NCI-H2227 (cell line): ENCODE results near the gene RAB2B.

Experiments
- DNase-seq: peaks from one replicate; lab custom pipeline; 2025; ENCODE audit not compliant: unreplicated experiment; lab: John Stamatoyannopoulos, UW

The RAB2B gene

DNA sequence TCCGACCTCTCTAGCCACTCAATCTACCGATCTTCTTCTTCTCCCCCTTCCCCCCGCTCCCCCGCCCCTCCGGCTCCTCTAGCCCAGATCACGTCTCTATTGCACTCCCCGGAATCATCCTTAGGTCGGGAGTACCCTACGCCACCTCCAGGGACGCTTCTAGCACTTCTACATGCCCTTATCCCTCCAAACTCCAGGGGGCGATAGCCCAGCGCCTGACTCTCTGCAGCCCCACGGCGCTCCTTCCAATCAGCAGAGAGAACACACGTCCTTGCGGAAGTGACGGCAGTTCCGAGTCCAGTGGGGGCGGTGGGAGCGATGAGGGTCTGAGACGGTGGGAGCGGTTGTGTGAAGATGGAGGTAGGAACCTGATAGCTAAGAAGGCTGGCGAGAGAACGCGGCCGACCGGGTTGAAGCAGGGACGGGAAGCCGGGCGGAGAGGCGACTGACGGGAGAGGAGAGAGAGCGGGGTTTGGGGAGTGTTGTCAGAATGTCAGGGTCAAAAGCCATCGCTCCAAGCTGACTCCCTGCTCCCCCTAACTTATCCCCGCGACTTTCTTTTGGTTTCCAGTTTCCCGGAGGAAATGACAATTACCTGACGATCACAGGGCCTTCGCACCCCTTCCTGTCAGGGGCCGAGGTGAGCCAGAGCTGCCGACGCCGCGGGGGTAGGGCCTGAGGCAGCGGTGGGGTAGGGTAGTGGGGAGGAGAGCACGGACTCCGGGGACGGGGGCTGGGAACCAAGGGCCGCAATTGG lies at the start of gene RAB2B, which contains the start of gene TOX4:
TSS of gene RAB2B (minus strand) at position 35 of the 757 bp plus-strand sequence. CDS start 87 bp downstream, outside the sequence.
TSS of gene TOX4 (plus strand) at position 271 of the 757 bp plus-strand sequence. CDS start at position 355, 84 bp downstream.
- peak; percentile 98 for DNase-seq

DNA sequence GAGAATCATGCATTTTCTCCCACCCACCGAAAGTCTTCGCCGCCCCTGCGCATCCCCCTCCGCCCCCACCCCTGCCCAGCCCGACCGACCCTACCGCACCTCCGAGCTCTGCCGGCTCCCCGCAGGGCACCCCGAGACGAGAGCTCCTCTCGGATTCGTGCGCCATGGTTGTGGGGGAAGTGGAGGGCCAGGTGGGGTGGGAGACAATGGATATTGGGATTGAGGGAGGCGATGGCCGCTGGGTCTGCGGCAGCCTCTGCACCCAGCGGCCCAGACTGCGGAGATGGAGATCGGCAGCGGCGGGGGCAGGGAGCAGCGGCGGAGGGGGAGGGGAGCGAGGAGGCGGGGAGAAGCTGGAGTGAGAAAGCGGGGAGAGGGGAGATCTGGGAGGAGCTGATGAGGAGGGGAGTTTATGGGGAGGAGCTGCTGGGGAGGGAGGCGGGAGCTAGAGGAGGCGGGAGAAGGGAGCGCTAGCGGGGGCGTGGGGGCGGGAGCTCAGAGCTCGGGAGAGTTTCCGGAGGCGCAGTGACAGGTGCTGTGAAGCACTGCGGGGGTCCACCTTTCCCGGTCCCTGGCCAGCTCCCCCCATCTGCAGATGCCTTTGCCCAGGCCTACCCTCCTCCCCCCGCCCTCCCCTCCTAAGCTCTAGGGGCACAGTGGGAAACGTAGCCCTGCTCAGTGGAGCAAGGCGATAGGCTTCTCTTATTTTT lies 49.4 kb upstream of the RAB2B start, which contains the start of gene SALL2:
TSS of gene SALL2 (minus strand) at position 385 of the 710 bp plus-strand sequence. CDS start at position 166, 219 bp downstream.
- DNase-seq: peak; percentile 91

DNA sequence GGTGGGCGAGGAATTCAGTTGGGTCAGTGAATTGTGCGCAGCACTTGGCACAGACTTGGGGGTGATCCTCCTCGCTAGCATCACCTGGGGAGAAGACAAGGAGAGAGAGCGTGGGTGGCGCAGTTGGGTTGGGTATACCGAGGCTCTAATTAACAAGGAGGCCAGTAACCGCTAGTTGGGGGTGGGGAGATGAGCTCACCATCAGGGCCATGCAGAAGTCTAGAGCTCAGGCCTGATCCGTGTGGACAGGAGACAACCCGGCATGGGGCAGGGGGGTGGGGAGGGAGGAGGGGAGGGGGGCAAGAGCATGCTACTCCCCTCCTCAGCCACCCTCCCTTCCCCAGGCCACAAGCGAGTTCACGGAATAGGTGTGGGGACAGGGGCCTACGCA lies 48.8 kb upstream of the RAB2B start:
- peak; percentile 51 for DNase-seq

DNA sequence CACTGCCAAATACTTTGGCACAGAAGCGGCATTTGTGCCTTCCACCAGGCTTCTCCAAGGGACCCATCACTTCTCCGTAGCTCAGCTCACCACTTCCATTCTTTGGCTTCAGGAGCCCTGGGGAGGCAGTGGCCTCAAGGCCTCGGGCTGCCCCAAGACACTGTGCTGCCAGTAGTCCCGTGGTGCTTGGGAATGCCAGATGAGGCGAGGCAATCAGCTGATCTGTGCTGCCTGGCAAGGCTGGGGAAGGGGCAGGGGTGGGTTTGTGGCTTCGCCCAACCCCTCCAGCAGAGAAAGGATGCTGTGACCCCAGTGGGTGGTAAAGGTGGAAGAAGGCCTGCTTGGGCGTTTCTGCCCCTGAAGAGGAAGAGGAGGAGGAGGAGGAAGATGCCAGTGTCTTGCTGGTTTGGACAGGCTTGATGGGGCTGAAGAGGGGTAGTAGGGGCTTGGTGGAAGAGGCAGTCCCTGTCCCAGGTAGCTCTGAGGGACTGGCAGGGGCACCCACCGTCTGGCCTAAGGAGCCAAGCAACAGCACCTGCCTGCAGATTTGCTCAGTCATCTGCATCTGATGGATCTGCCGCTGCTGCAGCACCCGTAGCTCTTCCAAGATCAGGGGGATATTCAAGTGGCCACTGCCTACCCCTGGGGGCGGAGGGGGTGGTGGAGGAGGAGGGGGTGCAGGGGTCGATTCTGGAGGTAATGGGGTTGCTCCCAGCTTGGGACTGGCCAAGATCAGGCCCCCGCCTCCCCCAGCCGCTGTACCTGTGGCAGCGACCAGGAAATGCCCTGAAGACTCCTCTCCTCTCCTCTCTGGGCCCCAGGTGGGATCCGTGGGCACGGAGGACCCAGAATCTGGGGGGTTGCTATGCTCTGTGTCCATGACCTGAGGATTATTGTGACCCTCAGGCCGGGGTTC lies 48.1 kb upstream of the RAB2B start:
- DNase-seq: no peak

DNA sequence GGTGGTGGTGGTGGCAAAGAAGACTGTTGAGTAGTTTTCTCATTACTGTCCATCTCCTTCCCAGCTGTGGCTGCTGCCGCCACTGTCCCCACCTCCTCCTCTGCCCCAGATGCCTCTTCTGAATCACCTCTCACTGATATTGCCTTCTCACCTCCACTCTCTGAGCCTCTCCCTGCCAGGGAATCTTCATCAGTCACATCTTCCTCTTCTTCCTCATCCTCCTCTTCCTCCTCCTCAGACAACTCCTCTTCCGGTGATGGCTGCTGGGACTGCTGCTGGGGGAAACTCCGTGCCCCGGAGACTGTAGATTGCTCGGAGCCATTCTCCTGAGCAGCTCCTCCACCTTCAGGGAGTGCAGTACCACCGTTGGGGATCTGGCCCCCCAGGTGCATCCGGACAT lies 46.4 kb upstream of the RAB2B start:
- DNase-seq: no peak

DNA sequence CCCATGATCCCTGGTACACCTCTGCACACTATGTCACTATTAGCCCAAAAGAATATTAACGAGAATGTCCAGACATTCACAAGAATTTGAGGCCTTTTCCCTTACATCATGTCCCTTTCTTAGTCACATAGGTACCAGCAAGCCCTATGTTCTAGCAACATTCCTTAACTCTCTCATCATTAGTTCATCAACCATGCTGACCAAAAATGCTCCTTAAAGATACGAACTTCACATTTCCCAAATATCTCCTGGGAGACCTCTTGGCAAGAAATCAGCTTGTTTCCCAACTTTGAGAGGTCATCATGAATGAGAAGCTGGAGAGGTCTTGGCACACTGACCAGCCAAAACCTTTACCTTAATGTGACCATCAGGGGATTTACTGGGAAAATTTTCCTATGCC lies 44.7 kb upstream of the RAB2B start:
- DNase-seq: no peak

DNA sequence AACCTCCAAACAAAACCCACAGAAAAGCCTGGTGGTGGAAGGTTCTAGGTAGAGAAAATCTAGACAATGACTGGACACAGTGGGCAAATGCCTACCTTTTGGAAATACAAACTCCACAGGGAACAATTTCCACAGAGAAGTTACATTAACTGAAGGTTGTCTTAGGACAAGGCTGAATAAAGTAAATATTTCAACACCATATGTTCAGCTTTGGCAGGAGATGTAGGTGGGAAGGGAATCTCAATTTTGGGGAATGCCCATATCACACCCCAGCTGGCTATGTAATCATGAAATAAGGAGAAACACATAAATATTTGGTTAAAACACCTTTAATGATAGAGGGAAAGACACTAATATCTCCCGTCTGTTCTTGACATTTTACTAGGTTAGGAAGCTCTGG lies 44.0 kb upstream of the RAB2B start:
- no peak for DNase-seq

DNA sequence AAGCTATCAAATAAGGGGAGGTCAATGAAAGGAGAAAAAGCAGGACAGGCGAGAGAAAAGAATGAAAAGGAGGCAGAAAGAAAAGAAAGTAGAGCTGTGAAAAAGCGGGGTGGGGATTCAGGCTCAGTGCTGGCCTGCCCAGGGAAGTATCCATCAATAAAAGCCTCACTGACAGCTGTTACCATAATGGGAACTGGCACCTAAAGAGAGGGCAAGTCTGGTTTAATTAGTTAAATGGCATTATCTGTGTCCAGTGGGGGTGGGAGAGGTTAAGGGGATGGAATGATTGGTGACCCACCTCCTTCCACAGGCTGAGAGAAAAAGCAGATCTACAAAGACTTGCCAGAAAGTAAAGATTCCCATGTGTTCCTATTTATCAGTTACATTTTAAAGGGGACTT lies 42.0 kb upstream of the RAB2B start:
- DNase-seq: no peak

DNA sequence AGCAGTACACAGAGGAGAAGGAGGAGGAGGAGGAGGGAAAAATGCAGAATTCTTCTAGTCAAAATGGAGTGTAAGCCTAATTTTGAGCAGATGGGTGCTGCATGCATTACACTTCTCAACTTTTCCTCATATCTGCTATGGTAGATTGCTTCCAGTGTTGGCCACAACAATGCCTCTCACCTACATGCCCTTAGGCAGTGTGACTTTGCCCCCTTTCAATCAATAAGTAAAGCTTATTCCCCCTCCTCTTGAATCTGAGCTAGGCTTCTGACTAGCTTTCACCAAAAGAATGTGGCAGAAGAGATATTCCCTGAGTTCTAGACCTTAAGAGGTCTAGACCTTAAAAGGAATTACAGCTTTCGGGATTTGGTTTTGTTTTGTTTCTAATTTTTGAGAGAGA lies 37.6 kb upstream of the RAB2B start:
- no peak for DNase-seq

DNA sequence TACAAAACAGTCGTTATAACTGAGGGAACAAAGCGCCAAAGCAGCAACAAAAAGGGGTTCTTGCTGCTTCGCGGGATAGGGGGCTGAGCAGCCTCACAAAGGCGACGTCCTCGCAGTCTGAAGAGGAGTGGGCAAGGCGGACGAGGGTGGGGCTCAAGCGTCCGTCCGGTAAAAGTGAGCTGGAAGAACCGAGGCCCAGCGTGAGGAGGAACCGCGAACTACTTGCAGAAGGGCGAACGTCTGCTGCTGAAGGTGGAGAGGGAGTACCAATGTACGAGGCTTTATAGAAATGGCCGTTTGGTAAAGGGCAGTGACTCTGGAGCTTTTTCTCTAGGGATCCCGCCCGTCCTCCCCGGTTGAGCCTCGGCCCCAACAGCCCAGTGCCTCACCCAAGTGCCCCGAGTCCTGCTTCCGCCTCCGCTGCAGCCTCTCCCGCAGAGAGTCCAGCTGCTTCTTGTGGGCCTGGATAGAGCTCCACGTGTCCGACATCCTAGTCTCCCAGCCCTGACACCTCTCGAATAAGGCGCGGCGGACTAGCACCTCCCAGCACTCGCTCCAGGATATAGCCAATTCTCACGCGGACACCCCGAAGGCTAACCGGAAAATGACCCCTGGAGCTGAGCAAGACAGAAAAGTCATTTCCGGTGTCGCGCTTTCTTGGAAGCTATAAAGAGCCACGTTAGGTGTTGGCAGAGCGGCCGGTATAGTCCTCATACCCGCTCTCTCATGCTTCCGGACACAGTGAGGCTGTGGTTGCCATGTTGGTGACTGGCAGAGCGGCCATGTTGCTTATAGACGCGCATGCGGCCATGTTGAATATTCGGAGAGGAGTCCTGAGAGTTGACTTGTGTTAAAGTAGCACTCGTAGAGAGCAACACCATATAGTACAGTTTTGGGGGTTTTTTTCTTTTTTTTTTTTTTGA lies 34.2 kb upstream of the RAB2B start, which contains the start of gene METTL3:
TSS of gene METTL3 (minus strand) at position 606 of the 923 bp plus-strand sequence. CDS start at position 489, 117 bp downstream.
- peak; percentile 97 for DNase-seq

DNA sequence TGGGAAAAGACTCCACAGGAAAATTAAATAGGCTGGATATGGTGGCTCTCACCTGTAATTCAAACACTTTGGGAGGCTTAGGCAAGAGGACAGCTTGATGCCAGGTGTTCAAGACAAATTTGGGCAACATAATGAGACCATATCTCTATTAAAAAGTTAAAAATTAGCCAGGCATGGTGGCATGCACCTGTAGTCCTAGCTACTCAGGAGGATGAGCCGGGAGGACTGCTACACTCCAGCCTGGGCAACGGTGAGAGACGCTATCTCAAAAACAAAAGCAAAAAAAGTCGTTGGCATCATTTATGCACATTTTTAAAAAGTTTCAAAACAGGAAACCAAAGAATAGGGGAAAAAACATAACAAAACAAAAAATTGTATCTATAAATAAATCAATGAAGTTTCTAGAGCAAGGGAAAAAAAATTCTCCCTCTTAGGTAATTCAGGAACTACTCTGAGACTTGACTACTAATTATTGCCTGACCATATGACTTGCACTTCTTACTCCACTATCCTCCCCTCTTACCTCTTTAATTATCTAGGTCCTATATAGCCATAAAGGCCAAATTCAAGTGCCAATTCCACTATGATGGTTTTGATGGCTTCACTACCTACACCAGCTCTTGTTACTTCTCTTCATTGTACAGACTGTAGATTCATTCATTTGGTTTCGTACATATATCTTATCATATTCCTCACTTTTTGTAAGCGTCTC lies 32.8 kb upstream of the RAB2B start:
- DNase-seq: no peak

DNA sequence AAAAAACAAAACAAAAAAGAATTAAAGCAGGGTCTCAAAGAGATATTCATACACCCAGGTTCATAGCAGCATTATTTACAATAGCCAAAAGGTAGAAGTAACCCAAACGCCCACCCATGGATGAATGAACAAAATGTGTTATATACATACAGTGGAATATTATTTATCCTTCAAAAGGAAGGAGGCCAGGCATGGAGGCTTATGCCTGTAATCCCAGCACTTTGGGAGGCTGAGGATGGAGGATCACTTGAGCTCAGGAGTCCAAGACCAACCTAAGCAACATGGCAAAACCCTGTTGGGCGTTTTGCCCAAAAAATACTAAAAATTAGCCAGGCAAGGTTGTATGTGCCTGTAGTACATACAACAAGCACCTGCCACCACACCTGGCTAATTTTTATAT lies 29.8 kb upstream of the RAB2B start:
- no peak for DNase-seq

DNA sequence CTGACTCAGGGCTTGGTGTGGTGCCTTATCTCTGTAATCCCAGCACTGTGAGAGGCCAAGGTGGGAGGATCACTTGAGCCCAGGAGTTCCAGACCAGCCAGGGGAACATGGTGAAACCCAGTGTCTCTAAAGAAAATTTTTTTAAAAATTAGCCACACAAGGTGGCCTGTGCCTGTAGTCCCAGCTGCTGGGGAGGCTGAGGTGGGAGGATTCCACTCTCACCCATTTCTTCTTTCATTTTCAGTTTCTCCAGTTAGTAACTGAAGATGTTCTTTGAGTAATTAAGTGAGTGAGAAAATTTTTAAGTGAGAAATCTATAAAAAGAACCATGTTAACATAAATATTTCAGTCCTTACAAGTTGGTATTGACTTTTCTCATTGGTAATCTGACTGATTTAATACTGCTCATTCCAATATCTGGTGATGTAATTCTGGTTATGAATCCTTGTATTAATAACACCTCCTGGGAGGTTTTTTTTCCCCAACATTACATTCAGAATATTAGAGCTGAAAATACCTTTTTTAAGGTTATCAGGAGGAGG lies 28.3 kb upstream of the RAB2B start:
- no peak for DNase-seq

DNA sequence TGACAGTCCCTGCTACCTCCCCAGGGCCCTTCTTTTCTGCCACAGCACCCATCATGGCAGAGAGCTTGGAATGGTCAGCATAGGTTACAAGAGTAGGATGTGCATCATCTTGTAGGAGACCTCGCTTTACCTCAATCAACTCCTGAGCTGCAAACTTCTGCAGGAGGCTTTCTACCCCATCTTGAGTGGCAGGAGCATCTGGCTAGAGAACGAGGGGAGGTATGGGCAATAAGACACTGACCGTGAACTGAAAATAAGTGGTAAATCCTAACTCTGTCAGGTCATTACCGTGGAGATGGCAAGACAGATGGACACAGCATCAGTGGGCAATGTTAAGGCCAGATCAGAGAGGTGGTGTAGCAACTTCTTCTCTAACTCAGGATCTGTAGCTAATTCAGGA lies 26.6 kb upstream of the RAB2B start:
- DNase-seq: no peak

DNA sequence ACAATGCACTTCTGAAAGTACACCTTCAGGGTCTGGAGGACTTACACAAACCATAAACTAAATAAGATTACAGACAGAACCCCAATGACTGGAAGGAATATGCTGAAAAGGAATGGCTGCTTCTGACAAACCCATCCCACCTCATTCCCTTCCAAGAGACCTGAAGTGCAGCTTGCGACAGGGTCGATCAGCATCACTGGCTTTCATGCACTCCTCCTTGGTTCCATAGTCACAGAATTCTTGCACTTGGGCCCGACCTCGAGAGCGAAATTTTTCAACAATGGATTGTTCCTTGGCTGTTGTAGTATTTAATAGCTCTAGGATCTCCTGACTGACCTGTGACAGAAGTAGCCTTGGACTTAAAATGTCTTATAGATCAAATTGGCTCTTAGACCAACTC lies 24.8 kb upstream of the RAB2B start:
- DNase-seq: no peak

DNA sequence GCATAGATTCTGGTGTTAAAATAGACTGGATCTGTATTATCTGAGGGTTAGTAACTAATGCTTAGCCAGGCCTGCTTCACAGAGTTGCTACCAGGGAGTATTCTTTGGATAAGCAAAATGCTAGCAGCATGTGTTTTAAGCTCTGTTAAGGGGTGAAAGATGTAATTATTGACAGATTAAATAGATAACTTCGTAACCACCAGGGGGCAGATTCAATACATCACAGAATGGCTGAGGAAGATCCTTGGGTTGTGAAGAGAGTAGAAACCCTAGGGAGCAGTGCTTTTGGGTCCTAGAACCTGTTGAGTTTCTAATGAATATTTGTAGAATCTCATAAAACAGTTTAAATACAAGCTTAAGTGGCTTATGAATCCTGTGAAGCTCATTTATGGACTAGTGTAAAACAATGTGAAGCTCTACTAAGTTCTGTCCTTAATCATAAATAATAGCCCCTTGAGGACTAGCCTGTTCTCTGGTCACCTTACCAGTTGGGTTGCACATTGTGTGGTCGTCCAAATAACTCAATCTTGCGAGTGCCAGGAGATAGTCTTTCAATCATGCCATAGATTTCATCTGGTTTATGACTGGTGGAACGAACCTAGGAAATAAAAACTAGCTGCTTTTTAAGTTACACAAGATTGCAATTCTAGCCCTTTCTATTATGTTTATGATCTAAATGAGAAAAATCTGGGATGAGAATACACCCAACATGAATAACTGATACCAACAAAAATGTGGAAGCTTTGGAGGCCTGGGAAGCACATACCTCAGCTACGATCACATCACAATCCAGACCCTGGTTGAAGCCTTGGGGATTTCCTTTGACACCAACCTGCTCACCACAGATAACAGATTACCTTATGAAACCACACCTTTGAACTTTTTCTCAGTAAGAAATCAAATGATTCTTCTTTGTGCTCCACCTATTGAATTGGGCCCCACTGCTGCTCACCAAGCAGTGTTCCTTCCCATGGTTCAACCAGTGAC lies 22.1 kb upstream of the RAB2B start:
- peak; percentile 70 for DNase-seq

DNA sequence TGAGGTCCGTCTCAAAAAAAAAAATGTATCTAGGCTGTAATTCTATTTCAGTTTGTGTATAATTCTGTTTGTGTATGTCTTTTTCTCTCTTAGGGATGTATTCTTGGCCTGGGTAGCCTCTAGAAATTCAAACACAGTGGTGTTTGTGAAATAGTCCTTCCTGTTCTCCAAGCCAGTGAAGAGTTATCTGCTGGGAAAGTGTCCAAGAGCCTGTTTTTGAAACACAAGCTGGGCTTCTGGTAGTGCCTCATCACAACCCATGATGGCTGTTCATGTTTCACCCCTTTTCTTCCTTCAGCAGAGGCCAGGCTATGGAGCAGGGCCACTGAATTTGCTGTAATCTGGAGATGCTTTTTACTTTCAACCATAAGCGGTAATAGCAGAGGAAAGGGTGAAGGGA lies 19.7 kb upstream of the RAB2B start:
- DNase-seq: no peak
